ENCODE data around the gene PKD1L1.

PKD1L1 gene

GRCh38 chr7:47726047-47726726, 222.1 kb downstream of the PKD1L1 start:
- no peak for DNase-seq

DNA sequence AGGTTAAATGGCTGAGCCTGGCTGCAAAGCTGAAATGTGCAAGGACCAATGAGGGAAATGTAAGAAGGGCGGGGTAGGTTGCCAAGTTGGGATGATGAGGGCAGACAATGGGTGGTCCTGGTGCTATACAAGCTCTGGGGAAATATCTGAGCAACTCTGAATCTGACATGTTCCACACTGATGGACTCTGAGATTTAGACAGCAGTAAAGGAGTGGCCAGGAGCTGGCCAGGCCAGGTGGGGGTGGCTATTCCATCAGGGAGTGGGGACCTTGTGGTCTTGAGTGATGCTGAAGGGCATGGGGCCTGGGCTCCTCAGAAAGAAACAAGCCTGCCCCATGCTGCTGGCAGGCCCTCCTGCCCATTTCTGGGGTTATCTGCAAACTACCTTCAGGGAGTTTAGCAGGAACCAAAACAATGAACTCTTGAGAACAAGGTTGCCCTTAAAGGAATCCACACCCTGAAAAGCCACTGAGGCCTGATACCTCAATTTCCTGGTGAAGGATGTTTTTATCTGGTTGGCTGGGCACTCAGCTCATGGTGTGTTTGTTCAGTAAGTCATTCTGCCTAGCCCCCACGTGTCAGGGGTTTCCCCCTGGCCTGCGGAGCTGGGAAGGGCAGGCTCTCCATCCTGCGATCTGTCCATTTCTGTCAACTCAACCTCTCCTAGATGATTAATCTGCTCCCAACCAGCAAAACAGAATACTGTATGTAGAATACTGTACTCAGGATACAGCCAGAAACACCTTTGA, 223.1 kb downstream of the PKD1L1 start:
- DNase-seq, result no peak

Data from activated effector memory CD4-positive, alpha-beta T cell treated with anti-CD3 and anti-CD28 coated beads, Interleukin-2, amount 50 U/mL, for 16 hours (primary cell).